ENCODE measurements around the gene CCDC85C. TPM values are rescaled to one million over a fixed set of nuclear protein-coding genes. Genes with fewer than 3 reads are reported as not detected.
A peak's percentile ranks its signal among the peaks of the same experiment; 100 is the strongest.

Gene CCDC85C
- 3.0 and 3.1 TPM in 2 replicates for total RNA-seq (2013; cell fraction: nucleolus; rRNA removed)
- total RNA-seq (2014; rRNA removed) = 1.6 and 2.1 TPM in 2 replicates
- total RNA-seq (2014; rRNA removed; fragmentation: Illumina TruSeq; extraction: Trizol) = 0.92 and 0.94 TPM in 2 replicates
- 3.0 and 3.4 TPM in 2 replicates for total RNA-seq (2021)
- polyA plus RNA-seq (2011; ENCODE audit: low read depth) = 1.0 TPM
- polyA plus RNA-seq (2011; rRNA removed) = 2.1 and 3.6 TPM in 2 replicates
- 5.1 and 6.1 TPM in 2 replicates for polyA plus RNA-seq (2011; cell fraction: cytosol; rRNA removed)
- 6.0 and 6.8 TPM in 2 replicates for polyA plus RNA-seq (2011; cell fraction: nucleus; rRNA removed)
- 1.3 and 1.5 TPM in 2 replicates for polyA plus RNA-seq (2012)
- 0.68 and 1.2 TPM in 2 replicates for polyA plus RNA-seq (2014; fragmentation: Illumina TruSeq; extraction: Trizol)
- polyA plus RNA-seq (2014; fragmentation: Nextera tagmentation; extraction: Ambion mirVana) = under 1 TPM; 0.03 to 0.07 TPM
- 1.8 and 2.9 TPM in 2 replicates for polyA plus RNA-seq (2014; rRNA removed)
- under 1 TPM; 0.15 to 0.19 TPM for polyA plus RNA-seq (2016; fragmentation: Nextera tagmentation; extraction: Ambion mirVana)
- polyA minus RNA-seq (2011; rRNA and poly(A)+ RNA removed) = 2.9 and 8.9 TPM in 2 replicates
- polyA minus RNA-seq (2011; cell fraction: cytosol; rRNA and poly(A)+ RNA removed) = 6.1 and 7.9 TPM in 2 replicates
- polyA minus RNA-seq (2011; cell fraction: nucleus; rRNA and poly(A)+ RNA removed) = 1.2 and 2.1 TPM in 2 replicates
- Bru-seq, nascent RNA = percentile 47 among the genes with signal in this experiment
- BruChase-seq, experiment 1, labeled RNA remaining after a 6-hour chase = percentile 44 among the genes with signal in this experiment
- percentile 45 among the genes with signal in this experiment for BruChase-seq, experiment 2, labeled RNA remaining after a 2-hour chase
- long read RNA-seq, experiment 1, partial matches to known transcripts = 0 of 2 reads
- long read RNA-seq, experiment 1, other reads (novel, unspliced or antisense) = 2 of 2 reads
- long read RNA-seq, experiment 2, partial matches to known transcripts = 0 of 7 reads
- long read RNA-seq, experiment 2, other reads (novel, unspliced or antisense) = 7 of 7 reads

- H3K27me3 ChIP-seq (replicated peaks in 1 of 2; ENCODE audit: control insufficient read depth in 2 of 2, insufficient read depth in 2 of 2, low read length in 1 of 2) = no peaks in the 10 kb centered on the region; a peak in 1 of 4 replicates
- H3K36me3 ChIP-seq (ENCODE audit: control insufficient read depth in 2 of 2, insufficient read depth in 2 of 2, low read length in 1 of 2) = no peaks in the 10 kb centered on the region
- H4K20me1 ChIP-seq (ENCODE audit: control insufficient read depth, insufficient read depth) = no peaks in the 10 kb centered on the region
- RAD21 ChIA-PET (ENCODE audit: unreplicated experiment) = interaction anchor here (1.7 kb wide), 1 partner anchor 9 kb away, joined by 6 read pairs; no protein-coding TSS in a partner anchor
- peak within 1 kb of the TSS; percentile 83 for H3K4me3 ChIP-seq
- DNase-seq (ENCODE audit: low read depth, low spot score) (no peak), ATAC-seq (no peak), FAIRE-seq (no peak)
- H3K4me2 ChIP-seq (ENCODE audit: control insufficient read depth, insufficient read depth) = peak within 1 kb of the TSS; percentile 91
- H2AFZ ChIP-seq (ENCODE audit: control insufficient read depth, low read depth, low read length) = peak within 1 kb of the TSS; percentile 75
- H3K27ac ChIP-seq (ENCODE audit: control insufficient read depth, insufficient read depth) = no peak within 1 kb of the TSS
- peaks cover 11% of the 10 kb centered on the region; the same call in 1 of the 2 replicates for H3K4me1 ChIP-seq (ENCODE audit: control insufficient read depth, insufficient read depth, low read length)
- in situ Hi-C loops (cut with MboI) = no loop called here
- H3K9ac ChIP-seq (ENCODE audit: control insufficient read depth, insufficient read depth, low read length) = peak within 1 kb of the TSS; percentile 68
- H3K9me3 ChIP-seq (replicated peaks; ENCODE audit: control insufficient read depth, insufficient read depth, low read length) = no peaks in the 10 kb centered on the region
- H3K79me2 ChIP-seq (ENCODE audit: control insufficient read depth, insufficient read depth, low read length) = no peaks in the 10 kb centered on the region
- intact Hi-C loops (cut with micrococcal nuclease; ENCODE audit: unreplicated experiment) = loop anchor here (2.0 kb wide), 1 partner anchor 123 kb away; the partner anchor contains the start of genes CCNK and SETD3
- POLR2A ChIA-PET = interaction anchor here (1.2 to 2.6 kb wide), 3 partner anchors 10 to 123 kb away, joined by 3 to 10 read pairs (median 6); partner anchors contain the start of genes CCNK and SETD3
- no TSS peak for BruUV-seq (replicated peaks)
- SMC1A ChIA-PET (ENCODE audit: uncharacterized antibody, unreplicated experiment) = interaction anchor here (1.8 kb wide), 1 partner anchor 8 kb away, joined by 6 read pairs; no protein-coding TSS in a partner anchor
- 52% methylated on average over 33 of the region's 128 CpGs for WGBS (ENCODE audit: insufficient coverage, insufficient replicate concordance, low lambda C conversion rate, missing lambda C conversion rate)
- CTCF ChIA-PET = interaction anchor here (0.9 kb wide), 1 partner anchor 9 kb away, joined by 3 read pairs; no protein-coding TSS in a partner anchor
- TF ChIP-seq TBL1XR1 (IDR thresholded peaks at IDR 0.05; ENCODE audit: low read depth, low read length) = no peak
- TF ChIP-seq ZBTB33 (IDR thresholded peaks at IDR 0.05) = peak; percentile 88; the same call in 1 of the 2 replicates
- no peak for TF ChIP-seq BACH1 (IDR thresholded peaks at IDR 0.05; ENCODE audit: borderline replicate concordance)
- no peak for TF ChIP-seq RBBP5 (conservative IDR thresholded peaks at IDR 0.05)
- no peak for TF ChIP-seq CREM (IDR thresholded peaks at IDR 0.05; ENCODE audit: low read depth)
- no peak for TF ChIP-seq CUX1 (IDR thresholded peaks at IDR 0.05; ENCODE audit: insufficient replicate concordance, low read depth, low read length)
- no peak for TF ChIP-seq MYB (IDR thresholded peaks at IDR 0.05; ENCODE audit: borderline replicate concordance, low read depth, low read length)
- TF ChIP-seq GATAD2B (conservative IDR thresholded peaks at IDR 0.05; ENCODE audit: low read depth) = 0 out of 2 replicates have a peak, but pooled peaks have one; percentile 27
- TF ChIP-seq CBX5 (IDR thresholded peaks at IDR 0.05; ENCODE audit: low read depth) = no peak
- TF ChIP-seq ZNF207 (IDR thresholded peaks at IDR 0.05; ENCODE audit: borderline replicate concordance) = 0 out of 2 replicates have a peak, but pooled peaks have one; percentile 26
Measured at GRCh38 chr14:99603471-99604277, at the start of gene CCDC85C. CCDC85C (minus strand) TSS chr14:99604207; CDS start chr14:99603959, 248 bp downstream.

All from GM12878 (cell line).